Activated naive CD8-positive, alpha-beta T cell treated with anti-CD3 and anti-CD28 coated beads, Interleukin-2, amount 50 U/mL, for 16 hours (primary cell): Measurements from ENCODE around the gene FAS.
"Not testable (repeated sequence)": the region's sequence is repeated elsewhere in the genome, so short reads cannot be mapped to it uniquely, and the experiment has no call there.

Source experiments
- DNase-seq: peaks from one replicate; pipeline ENCODE4 v3.0.0-alpha.2; 2020; ENCODE audit warnings: low read depth, low spot score

Gene FAS

GRCh38 chr10:88992921-88993524 lies 2.4 kb downstream of the FAS start:
- DNase-seq: no peak

- DNase-seq: no peak
Measured at GRCh38 chr10:88994019-88994418, 3.4 kb downstream of the FAS start.

GRCh38 chr10:88995156-88995876 lies 4.7 kb downstream of the FAS start:
- no peak for DNase-seq

- DNase-seq: no peak
Measured at GRCh38 chr10:88996927-88997326, 6.3 kb downstream of the FAS start.

- DNase-seq: no peak
Measured at GRCh38 chr10:88999625-89000024, 9.0 kb downstream of the FAS start.

GRCh38 chr10:89001024-89001728 lies 10.6 kb downstream of the FAS start:
- no peak for DNase-seq

GRCh38 chr10:89001729-89002072 lies 11.1 kb downstream of the FAS start:
- no peak for DNase-seq

GRCh38 chr10:89002226-89002978 lies 11.8 kb downstream of the FAS start:
- no peak for DNase-seq

GRCh38 chr10:89003344-89003743 lies 12.7 kb downstream of the FAS start:
- DNase-seq: no peak

GRCh38 chr10:89007129-89007893 lies 16.7 kb downstream of the FAS start:
- DNase-seq: no peak

- DNase-seq: not testable (repeated sequence)
Measured at GRCh38 chr10:89018700-89019346, 28.2 kb downstream of the FAS start.

GRCh38 chr10:89019569-89020327 lies 29.1 kb downstream of the FAS start:
- DNase-seq: no peak

GRCh38 chr10:89021526-89021925 lies 30.9 kb downstream of the FAS start:
- not testable (repeated sequence) for DNase-seq

GRCh38 chr10:89022734-89023133 lies 32.1 kb downstream of the FAS start:
- no peak for DNase-seq

- no peak for DNase-seq
Measured at GRCh38 chr10:89025453-89025852, 34.9 kb downstream of the FAS start.

GRCh38 chr10:89029181-89029580 lies 38.6 kb downstream of the FAS start:
- no peak for DNase-seq

GRCh38 chr10:89029785-89030437 lies 39.3 kb downstream of the FAS start:
- DNase-seq: peak; percentile 46

- no peak for DNase-seq
Measured at GRCh38 chr10:89030791-89031190, 40.2 kb downstream of the FAS start.

- no peak for DNase-seq
Measured at GRCh38 chr10:89032141-89032891, 41.7 kb downstream of the FAS start.
